ENCODE measurements around the gene LRIT1.
"Not testable (repeated sequence)": the region's sequence is repeated elsewhere in the genome, so short reads cannot be mapped to it uniquely, and the experiment has no call there.

The LRIT1 gene, protein sequence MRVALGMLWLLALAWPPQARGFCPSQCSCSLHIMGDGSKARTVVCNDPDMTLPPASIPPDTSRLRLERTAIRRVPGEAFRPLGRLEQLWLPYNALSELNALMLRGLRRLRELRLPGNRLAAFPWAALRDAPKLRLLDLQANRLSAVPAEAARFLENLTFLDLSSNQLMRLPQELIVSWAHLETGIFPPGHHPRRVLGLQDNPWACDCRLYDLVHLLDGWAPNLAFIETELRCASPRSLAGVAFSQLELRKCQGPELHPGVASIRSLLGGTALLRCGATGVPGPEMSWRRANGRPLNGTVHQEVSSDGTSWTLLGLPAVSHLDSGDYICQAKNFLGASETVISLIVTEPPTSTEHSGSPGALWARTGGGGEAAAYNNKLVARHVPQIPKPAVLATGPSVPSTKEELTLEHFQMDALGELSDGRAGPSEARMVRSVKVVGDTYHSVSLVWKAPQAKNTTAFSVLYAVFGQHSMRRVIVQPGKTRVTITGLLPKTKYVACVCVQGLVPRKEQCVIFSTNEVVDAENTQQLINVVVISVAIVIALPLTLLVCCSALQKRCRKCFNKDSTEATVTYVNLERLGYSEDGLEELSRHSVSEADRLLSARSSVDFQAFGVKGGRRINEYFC

GRCh38 chr10:84241185-84241790 is at the start of gene LRIT1:
LRIT1 (minus strand) TSS chr10:84241546; CDS start chr10:84241439, 107 bp downstream.
- peak; percentile 11 for DNase-seq

- no peak for DNase-seq
Observed at GRCh38 chr10:84290235-84290634, 48.9 kb upstream of the LRIT1 start.

DNA sequence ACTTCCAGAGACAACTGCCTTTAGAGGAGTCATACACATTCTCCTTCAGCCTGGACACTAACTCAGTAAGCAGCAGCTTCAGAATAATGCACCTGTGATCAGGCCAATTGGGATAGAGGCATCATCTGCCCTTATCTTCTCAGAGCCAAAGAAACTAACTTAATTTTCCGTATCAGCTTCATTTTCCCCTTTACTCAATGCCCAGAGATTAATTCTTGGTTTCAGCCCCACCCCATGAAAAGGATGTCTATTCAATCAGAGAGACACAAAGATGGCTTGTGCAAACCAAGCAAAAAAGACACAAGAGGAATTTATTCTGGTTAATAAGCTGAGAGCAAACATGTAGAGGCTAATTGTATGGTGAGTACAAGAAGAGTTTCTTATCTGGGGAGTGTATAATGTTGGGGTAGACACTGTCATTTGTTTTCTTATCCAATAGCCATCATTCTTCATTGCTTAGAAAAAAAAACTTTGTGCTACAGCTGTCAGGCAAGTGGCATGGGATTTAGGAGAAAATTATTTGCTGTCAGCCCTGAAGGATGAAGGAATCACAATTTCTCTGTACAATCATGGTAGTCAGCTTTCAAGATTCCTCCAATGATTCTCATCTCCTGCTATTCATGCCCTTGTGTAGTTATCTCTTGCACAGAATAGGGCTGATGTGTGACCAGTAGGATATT is 48.3 kb upstream of the LRIT1 start:
- DNase-seq = no peak

DNA sequence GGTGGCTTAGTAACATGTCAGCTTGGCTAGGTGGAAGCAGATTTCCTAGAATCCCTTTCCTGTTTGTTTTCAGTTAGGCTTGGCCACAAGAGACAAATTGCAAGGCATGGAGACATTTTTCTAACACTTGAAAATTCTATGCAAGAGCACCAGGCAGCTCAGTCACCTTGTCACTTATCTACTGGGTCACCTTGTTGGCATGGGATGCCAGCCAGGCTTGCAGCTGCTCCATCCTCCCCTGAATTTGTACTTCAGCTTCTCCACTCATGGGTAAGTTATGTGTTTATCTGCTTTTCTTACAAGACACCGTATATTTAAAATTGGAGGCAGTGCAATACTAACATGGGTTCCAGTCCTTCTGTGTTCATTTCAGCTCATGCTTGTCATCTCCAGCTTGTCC is 46.8 kb upstream of the LRIT1 start:
- DNase-seq = no peak

DNA sequence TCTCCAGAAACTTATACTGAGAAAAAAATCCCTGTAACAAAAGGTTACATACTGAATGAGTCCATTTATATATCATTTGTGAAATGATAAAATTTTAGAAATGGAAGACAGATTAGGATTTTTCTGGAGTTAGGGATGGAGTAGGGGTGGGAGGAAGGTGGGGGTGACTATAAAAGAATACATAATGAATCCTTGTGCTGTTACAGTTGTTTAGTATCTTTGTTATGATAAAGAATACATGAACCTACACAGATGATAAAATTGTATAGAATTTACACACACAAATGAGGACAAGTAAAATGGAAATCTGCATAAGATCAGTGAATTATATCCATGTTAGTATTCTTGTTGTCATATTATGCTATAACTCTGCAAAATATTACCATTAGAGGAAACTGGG is 45.3 kb upstream of the LRIT1 start:
- DNase-seq = no peak

DNA sequence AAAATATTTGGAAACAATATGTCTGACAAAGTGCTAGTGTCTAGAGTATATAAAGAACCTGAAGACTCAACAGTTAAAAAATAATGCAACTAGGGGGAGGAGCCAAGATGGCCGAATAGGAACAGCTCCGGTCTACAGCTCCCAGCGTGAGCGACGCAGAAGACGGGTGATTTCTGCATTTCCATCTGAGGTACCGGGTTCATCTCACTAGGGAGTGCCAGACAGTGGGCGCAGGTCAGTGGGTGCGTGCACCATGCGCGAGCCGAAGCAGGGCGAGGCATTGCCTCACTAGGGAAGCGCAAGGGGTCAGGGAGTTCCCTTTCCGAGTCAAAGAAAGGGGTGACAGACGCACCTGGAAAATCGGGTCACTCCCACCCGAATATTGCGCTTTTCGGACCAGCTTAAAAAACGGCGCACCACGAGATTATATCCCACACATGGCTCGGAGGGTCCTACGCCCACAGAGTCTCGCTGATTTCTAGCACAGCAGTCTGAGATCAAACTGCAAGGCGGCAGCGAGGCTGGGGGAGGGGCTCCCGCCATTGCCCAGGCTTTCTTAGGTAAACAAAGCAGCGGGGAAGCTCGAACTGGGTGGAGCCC is 38.6 kb upstream of the LRIT1 start:
- not testable (repeated sequence) for DNase-seq

DNA sequence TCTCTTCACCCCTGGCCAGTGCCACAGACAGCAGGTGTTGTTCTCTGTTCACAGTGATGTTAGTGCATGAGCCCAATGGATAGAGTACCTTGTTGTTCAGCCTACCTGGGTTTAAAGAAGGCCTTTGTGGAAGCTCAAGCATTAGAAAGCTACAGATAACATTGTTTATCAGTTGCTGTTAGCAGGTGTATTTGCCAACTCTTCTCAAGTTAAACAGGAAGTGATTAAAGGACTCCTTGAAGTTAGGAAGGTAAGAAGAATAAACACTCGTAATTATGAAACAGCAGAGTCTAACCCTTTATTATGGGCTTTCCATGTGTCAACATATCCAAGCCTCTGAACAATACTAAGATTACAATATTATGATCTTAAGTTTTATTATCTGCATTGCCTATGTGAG is 29.4 kb upstream of the LRIT1 start:
- no peak for DNase-seq

DNA sequence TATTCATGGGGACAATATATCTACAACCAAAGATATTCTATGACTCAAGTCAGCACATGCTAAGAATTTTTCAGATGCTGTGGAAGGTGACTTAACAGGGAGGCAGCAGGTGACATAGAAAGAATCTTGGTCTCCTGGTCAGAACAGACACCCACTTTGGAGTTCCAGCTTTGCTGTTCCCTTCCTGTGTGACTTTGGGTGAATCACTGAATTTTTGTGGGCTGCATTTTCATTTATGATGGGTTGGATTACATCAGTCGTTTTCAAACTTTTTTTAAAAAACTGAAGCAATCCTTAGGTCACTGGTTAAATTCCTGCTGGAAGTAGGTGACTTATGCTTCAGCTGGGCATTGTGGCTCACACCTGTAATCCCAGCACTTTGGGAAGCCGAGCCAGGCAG is 28.4 kb upstream of the LRIT1 start:
- DNase-seq = no peak

GRCh38 chr10:84269162-84269561 is 27.8 kb upstream of the LRIT1 start:
- no peak for DNase-seq

GRCh38 chr10:84267503-84268126 is 26.3 kb upstream of the LRIT1 start:
- peak; percentile 41 for DNase-seq

DNA sequence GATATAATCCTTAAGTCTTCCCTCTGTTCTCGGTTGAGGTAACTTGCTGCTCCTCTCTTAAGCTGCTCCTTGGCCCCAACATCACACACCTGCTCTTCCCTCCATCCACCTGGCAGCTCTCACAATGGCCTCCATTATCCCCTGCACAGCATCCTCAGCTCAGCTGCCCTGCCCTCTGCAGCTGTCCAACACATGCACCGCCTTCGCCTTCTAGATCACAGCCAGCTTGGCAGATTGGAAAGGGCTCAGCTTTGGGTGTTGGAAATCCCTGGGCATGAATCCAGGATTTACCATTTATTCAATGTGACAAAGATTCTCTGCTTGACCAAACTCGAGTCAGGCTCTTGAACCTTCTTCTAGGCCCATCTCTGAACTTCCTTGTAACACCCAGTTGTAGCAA is 24.1 kb upstream of the LRIT1 start:
- peak; percentile 28 for DNase-seq

DNA sequence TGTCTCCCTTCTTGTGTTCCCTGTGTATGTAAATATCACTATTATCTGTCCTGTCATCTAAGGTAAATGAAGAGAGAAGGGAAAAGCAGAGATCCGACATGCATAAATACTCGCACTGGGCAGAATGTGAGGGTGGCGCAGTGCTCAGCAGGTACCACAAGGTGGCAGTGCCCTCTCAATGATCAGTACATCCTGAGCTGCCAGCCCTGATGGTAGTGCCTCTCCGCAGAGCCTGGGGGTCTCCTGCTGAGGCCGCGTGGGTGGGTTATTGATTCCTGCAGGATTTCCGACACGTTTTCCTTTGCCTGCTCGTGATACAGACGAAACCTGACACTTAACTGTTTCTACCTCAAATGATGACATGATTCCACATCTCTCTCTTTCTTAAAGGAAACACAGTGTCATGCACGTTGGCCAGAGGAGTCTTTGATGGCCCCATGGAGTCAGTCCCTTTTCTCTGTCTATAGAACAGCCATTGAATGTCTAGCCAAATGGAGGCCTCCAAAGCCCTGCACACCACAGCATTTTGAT is 23.3 kb upstream of the LRIT1 start:
- DNase-seq = peak; percentile 88

DNA sequence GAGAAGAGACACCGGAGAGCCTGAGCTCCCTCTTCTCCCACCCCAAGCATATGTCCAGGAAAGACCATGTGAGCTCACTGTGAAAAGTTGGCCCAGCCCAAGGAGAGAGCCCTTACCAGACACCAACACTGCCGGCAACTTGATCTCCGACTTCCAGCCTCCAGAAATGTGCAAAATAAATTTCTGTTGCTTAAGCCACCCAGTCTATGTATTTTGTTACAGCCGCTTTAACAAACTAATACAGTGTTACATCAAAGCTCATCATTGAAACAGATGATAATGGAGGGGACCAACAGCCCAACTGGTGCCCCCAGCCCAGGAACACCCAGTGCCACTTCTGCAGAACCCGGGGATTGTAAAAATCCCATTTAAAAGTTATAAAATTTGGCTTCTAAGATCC is 22.4 kb upstream of the LRIT1 start:
- no peak for DNase-seq

GRCh38 chr10:84262190-84262956 is 21.0 kb upstream of the LRIT1 start:
- DNase-seq = no peak

GRCh38 chr10:84261236-84261915 is 20.0 kb upstream of the LRIT1 start:
- DNase-seq = no peak

DNA sequence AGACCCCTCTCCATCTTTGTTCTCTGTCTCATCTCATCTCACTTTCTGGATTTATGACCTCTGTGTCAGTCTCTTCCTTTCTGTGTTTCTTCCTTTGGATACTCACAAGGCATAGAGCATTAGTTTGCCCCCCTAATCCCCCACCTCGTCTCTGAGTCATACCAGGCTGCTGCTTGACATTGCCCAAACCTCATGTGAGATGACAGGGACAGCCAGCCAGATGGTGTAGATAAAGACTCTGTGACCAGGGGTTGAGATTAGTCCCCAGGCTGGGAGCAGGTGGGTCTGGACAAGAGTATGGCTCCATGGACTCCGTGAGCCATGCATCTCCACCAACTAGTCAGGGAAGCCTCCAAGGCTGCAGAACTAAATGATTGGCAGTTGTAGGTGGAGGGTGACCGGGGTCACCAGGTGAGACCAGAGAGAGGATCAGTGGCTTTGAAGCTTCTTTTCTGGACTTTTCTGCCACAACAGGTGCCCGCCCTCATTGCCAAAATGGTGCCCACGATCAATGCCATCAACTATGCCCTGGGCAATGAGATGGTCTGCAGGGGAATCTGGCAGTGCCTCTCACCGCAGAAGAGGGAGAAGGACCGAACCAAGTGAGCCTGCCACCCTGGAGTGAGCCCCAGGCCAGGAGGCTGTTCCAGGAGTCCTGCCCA is 16.8 kb upstream of the LRIT1 start:
- peak; percentile 10 for DNase-seq

DNA sequence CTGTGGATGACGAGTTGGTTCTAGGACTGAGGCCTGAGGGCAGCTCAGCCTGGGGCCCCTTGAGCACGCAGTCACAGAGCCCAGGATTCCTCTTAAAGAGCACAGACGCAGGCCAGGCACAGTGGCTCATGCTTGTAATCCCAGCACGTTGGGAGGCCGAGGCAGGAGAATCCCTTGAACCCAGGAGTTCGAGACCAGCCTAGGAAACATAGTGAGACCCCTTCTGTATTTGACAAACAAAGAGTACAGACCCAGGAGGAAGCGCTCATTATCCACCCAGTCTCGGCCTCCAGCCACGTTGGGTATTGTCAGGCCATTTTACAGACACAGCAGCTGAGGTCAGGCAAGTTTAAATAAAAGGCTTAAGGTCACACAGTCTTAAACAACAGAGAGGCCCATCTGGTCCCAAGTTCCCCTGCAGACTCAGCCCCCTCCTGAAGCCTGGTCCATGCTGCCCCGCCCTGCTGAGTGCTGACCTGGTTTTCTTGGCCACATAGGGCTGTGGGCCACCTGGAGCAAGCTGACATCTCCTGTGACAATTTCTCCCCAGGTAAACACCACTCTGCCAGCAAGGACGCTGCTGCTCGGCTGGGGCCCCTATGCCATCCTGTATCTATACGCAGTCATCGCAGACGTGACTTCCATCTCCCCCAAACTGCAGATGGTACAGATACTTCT is 16.1 kb upstream of the LRIT1 start:
- DNase-seq = no peak

GRCh38 chr10:84256510-84257342 is 15.4 kb upstream of the LRIT1 start:
- DNase-seq = peak; percentile 85
